OCI-LY7 (cell line): ENCODE measurements around the gene E4F1. TPM values are rescaled to one million over a fixed set of nuclear protein-coding genes. Genes with fewer than 3 reads are reported as not detected.

Experiments
- BruUV-seq: library from RNA; stranded (reverse); fragments of 400-500 nt; replicated peaks from 2 replicates; lab custom pipeline; 2021; lab: Mats Ljungman, UMichigan
- CTCF ChIA-PET: fragments of 300-600 bp; sonication (Branson Sonifier 250); formaldehyde crosslinking; loops from one replicate; lab custom pipeline; 2022; ENCODE audit warnings: antibody characterized with exemption; ENCODE audit not compliant: unreplicated experiment; lab: Charles Lee
- POLR2A ChIA-PET: fragments of 300-600 bp; sonication (Branson Sonifier 250); formaldehyde crosslinking; loops from one replicate; lab custom pipeline; 2022; ENCODE audit warnings: antibody characterized with exemption; lab: Charles Lee
- DNase-seq: peaks from one replicate; pipeline ENCODE4 v3.0.0-alpha.2; 2015; ENCODE audit warnings: low spot score
- H2AFZ ChIP-seq: fragments of 200-600 bp; sonication (generic), shearing (Covaris generic); 2 replicates; pipeline ENCODE4 v1.6.1; 2014; ENCODE audit warnings: mild to moderate bottlenecking, antibody characterized with exemption, low read length, moderate library complexity
- H3K27ac ChIP-seq: fragments of 200-600 bp; sonication (generic); 2 replicates; pipeline ENCODE4 v1.5.1; 2014; ENCODE audit warnings: mixed run types, low read depth, mild to moderate bottlenecking, moderate library complexity, low read length, inconsistent platforms; ENCODE audit not compliant: poor library complexity, severe bottlenecking
- H3K36me3 ChIP-seq: fragments of 200-600 bp; sonication (generic); 2 replicates; pipeline ENCODE4 v1.6.1; 2014; ENCODE audit warnings: mild to moderate bottlenecking, antibody characterized with exemption, low read length, moderate library complexity, mixed read lengths; ENCODE audit not compliant: insufficient read depth
- H3K4me1 ChIP-seq: fragments of 200-600 bp; sonication (generic); 2 replicates; pipeline ENCODE4 v1.5.1; 2014; ENCODE audit warnings: mild to moderate bottlenecking, low read length; ENCODE audit not compliant: insufficient read depth, poor library complexity, severe bottlenecking
- H3K4me2 ChIP-seq: fragments of 200-600 bp; sonication (generic); 2 replicates; pipeline ENCODE4 v1.6.1; 2014; ENCODE audit warnings: mild to moderate bottlenecking, low read length
- H3K4me3 ChIP-seq: fragments of 200-600 bp; sonication (generic); 2 replicates; pipeline ENCODE4 v1.5.1; 2014; ENCODE audit warnings: mild to moderate bottlenecking, low read depth, low read length; ENCODE audit not compliant: poor library complexity, severe bottlenecking
- H3K79me2 ChIP-seq: fragments of 200-600 bp; sonication (generic); 2 replicates; pipeline ENCODE4 v1.6.1; 2016; ENCODE audit warnings: low read depth, mild to moderate bottlenecking, low read length, moderate library complexity, mixed read lengths; ENCODE audit not compliant: insufficient read depth
- H3K9me2 ChIP-seq: fragments of 200-600 bp; sonication (generic); 2 replicates; pipeline ENCODE4 v1.6.1; 2016; ENCODE audit warnings: mild to moderate bottlenecking, low read length, mixed read lengths; ENCODE audit not compliant: insufficient read depth
- H3K9me3 ChIP-seq: fragments of 200-600 bp; sonication (generic); 2 replicates; pipeline ENCODE4 v1.6.1; 2014; ENCODE audit warnings: mild to moderate bottlenecking, mixed run types, low read length, mixed read lengths
- H4K20me1 ChIP-seq: fragments of 200-600 bp; sonication (generic); 2 replicates; pipeline ENCODE4 v1.6.1; 2014; ENCODE audit warnings: mild to moderate bottlenecking, antibody characterized with exemption, low read length, moderate library complexity, mixed read lengths; ENCODE audit not compliant: insufficient read depth
- EZH2phosphoT487 ChIP-seq: fragments of 200-600 bp; sonication (generic); IDR thresholded peaks from 2 replicates; pipeline ENCODE4 v1.6.1; 2018; ENCODE audit warnings: low read depth, borderline replicate concordance, mild to moderate bottlenecking, mixed run types, antibody characterized with exemption, low read length, moderate library complexity, mixed read lengths
- intact Hi-C: fragments of 100-400 bp; cut with micrococcal nuclease; formaldehyde crosslinking; loops from one replicate; pipeline ENCODE4 v1.10.0; 2022; ENCODE audit not compliant: unreplicated experiment
- total RNA-seq, 2 experiments: library from RNA; depleted of rRNA in 1 of 2; stranded (reverse); fragments of >200 nt in 1 of 2; shearing (Covaris generic) in 1 of 2; gene quantifications; 2 replicates each; pipeline ENCODE4 v1.2.3, GENCODE V29; 2014 to 2022
- TF ChIP-seq, protein P1 (sequence below): fragments of 200-600 bp; sonication (generic); conservative IDR thresholded peaks from 2 replicates; pipeline ENCODE4 v1.5.1; 2014; ENCODE audit warnings: mild to moderate bottlenecking, antibody characterized with exemption, low read length, moderate library complexity, mixed read lengths

The E4F1 gene
- total RNA-seq, 2 experiments from 2014 or later, result 42.3 to 59.6 TPM

DNA sequence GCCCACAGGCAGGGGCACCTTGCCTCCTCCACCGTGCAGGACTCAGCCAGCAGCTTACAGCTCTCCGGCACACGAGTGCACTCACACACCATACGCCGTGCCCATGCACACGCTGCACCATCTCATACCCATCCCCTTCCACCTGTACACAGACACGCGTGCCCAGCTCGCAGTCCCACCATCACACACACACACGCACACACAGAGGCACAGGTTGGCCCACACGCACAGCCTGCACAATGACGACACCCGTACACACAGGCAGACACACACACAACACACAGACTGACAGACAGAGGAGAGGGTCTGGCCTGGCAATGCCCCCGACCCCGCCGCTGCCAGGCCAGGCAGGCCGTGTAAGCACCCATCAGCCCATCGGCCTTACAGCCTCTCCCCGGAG is 39.0 kb upstream of the E4F1 start:
- TF ChIP-seq EZH2phosphoT487, result no peak
- TF ChIP-seq, protein P1, sequence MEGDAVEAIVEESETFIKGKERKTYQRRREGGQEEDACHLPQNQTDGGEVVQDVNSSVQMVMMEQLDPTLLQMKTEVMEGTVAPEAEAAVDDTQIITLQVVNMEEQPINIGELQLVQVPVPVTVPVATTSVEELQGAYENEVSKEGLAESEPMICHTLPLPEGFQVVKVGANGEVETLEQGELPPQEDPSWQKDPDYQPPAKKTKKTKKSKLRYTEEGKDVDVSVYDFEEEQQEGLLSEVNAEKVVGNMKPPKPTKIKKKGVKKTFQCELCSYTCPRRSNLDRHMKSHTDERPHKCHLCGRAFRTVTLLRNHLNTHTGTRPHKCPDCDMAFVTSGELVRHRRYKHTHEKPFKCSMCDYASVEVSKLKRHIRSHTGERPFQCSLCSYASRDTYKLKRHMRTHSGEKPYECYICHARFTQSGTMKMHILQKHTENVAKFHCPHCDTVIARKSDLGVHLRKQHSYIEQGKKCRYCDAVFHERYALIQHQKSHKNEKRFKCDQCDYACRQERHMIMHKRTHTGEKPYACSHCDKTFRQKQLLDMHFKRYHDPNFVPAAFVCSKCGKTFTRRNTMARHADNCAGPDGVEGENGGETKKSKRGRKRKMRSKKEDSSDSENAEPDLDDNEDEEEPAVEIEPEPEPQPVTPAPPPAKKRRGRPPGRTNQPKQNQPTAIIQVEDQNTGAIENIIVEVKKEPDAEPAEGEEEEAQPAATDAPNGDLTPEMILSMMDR, result no peak
- H2AFZ ChIP-seq, result no peak overlapping the region
- intact Hi-C loops, result no loop called here
- no TSS peak for BruUV-seq
- no peak overlapping the region for H3K4me2 ChIP-seq
- H3K9me3 ChIP-seq, result no peaks in the 10 kb centered on the region
- H3K4me3 ChIP-seq, result no peak overlapping the region
- ChIA-PET POLR2A (interaction anchor here (0.6 kb wide), 1 partner anchor 196 kb away, joined by 4 read pairs; no protein-coding TSS in a partner anchor), CTCF (no interaction called here)
- no peak overlapping the region for H3K27ac ChIP-seq
- DNase-seq, result no peak
- H3K4me1 ChIP-seq, result no peaks in the 10 kb centered on the region
- H4K20me1 ChIP-seq, result no peaks in the 10 kb centered on the region
- no peaks in the 10 kb centered on the region for H3K79me2 ChIP-seq
- no peaks in the 10 kb centered on the region for H3K9me2 ChIP-seq
- H3K36me3 ChIP-seq, result peaks cover 9% of the 10 kb centered on the region

DNA sequence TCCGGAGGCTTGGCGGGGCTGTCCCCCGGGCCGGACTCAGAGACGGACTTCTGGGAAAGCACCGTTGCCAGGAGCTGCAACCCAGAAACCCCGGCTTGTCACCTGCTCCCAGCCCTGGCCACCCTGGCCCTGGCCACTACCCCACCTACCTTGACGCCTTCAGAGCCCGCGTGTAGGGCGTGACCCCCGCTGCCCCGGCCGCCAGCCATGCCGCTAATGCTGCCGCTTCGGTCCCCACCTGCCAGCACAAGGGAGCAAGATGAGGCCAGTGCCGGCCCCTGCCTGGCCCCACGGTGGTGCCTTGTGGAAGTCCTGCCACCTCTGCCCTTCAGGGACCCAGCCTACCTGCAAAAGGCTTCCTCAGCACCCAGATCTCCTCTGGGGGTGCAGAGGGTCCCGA is 38.4 kb upstream of the E4F1 start:
- ChIA-PET CTCF (no interaction called here), POLR2A (no interaction called here)
- no peak for DNase-seq
- Histone ChIP-seq H4K20me1 (no peaks in the 10 kb centered on the region), H3K79me2 (no peaks in the 10 kb centered on the region), H2AFZ (no peak overlapping the region), H3K9me3 (no peaks in the 10 kb centered on the region), H3K4me3 (no peak overlapping the region), H3K4me2 (no peak overlapping the region), H3K4me1 (no peaks in the 10 kb centered on the region), H3K27ac (no peak overlapping the region), H3K36me3 (peaks cover 7% of the 10 kb centered on the region; the same call in 1 of the 2 replicates), H3K9me2 (no peaks in the 10 kb centered on the region)
- TF ChIP-seq EZH2phosphoT487, result no peak
- TF ChIP-seq, protein P1, result no peak
- BruUV-seq, result no TSS peak
- intact Hi-C loops, result no loop called here

DNA sequence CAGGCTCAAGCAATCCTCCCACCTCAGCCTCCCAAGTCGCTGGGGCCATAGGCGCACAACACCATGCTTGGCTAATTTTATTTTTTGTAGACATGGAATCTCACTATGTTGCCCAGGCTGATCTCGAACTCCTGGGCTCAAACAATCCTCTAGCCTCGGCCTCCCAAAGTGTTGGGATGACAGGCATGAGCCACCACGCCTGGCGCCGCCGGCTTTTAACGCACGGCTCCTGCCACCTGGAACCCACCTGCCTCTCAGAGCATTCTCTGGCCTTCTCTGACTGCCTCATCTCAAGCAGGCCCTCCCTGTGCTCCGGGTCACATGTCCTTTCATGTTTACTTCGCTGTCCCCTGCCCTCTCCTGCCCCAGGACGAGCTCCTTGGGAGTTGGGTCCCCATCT is 37.3 kb upstream of the E4F1 start:
- Histone ChIP-seq H3K4me1 (no peaks in the 10 kb centered on the region), H3K9me3 (no peaks in the 10 kb centered on the region), H3K36me3 (peaks cover 7% of the 10 kb centered on the region; the same call in 1 of the 2 replicates), H3K27ac (no peak overlapping the region), H3K4me2 (no peak overlapping the region), H3K79me2 (no peaks in the 10 kb centered on the region), H4K20me1 (no peaks in the 10 kb centered on the region), H2AFZ (no peak overlapping the region), H3K4me3 (no peak overlapping the region), H3K9me2 (no peaks in the 10 kb centered on the region)
- BruUV-seq, result no TSS peak
- ChIA-PET CTCF (no interaction called here), POLR2A (no interaction called here)
- TF ChIP-seq EZH2phosphoT487, result no peak
- TF ChIP-seq, protein P1, result no peak
- no peak for DNase-seq
- intact Hi-C loops, result no loop called here
